SW 1271 (cell line): Measurements from ENCODE around the gene MAPK12.

ENCODE experiments used
- DNase-seq, 2 experiments: peaks; one replicate each; lab custom pipeline; 2025; lab: John Stamatoyannopoulos, UW

Gene MAPK12

DNA sequence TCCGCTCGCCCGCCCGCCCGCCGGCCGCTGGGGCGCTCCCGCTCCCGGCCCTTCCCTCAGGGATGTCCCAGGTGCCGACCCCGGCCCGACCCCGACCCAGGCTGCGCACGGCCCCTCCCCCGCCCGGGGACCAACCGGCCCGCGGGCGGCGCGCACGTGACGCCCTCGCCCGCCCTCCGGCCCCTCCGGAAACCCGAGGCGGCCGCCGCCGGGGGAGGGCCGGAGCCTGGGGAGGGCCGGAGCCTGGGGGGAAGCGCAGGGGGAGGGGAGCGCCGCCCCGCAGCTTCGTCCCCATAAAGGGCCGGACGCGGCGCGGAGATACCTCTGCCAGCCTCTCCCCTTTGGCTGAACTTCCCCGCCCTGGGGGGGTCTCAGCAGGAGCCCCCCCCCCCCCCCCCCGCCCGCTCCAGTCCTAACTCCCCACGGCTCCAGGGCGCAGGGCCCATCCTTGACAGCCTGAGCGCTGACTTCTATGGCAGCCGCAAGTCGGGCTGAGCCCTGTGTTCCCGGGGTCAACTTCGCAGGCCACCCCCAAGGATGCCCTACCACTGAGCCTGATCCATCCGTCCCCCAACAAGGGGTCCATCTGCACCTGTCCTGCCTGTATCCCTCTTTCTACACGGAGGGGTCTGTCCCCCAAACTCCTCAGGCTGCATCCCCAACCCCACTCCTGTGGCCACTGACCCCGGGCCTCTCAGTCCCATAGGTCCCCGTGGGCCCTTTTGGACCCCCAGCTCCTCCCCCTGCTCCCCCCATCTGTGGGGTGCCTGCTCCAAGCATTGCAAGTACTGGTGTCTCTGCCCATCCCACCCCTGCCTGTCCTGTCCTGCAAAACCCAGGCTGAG is at the start of gene MAPK12:
Gene MAPK12, minus strand, starts transcription at position 69 of the 845 bp plus-strand sequence. CDS start 174 bp downstream, outside the sequence.
- DNase-seq = peak in 1 of 2 experiments; percentile 12

DNA sequence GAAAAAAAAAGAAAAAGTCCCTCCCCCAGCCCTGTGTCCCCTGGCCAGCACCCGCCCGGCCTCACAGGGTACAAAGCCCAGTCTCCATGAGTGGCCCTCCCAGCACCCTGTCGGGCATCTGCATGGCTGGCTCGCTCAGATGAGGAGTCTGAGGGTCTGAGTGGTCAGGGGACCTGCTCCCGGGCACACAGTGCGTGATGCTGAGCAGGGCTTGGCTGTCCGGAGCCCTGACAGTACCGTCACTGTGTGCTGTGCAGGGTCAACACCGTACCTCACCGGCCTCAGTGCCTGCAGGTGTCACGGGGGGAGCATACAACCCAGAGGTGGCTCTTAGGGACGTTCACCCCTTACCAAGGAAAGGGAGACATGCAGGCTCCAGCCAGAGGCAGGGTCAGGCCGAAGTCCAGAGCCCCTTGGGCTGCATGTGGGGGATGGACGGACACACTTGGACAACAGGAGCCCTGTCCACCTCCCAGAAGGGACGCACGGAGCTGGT is 49.5 kb upstream of the MAPK12 start:
- no peak for DNase-seq

DNA sequence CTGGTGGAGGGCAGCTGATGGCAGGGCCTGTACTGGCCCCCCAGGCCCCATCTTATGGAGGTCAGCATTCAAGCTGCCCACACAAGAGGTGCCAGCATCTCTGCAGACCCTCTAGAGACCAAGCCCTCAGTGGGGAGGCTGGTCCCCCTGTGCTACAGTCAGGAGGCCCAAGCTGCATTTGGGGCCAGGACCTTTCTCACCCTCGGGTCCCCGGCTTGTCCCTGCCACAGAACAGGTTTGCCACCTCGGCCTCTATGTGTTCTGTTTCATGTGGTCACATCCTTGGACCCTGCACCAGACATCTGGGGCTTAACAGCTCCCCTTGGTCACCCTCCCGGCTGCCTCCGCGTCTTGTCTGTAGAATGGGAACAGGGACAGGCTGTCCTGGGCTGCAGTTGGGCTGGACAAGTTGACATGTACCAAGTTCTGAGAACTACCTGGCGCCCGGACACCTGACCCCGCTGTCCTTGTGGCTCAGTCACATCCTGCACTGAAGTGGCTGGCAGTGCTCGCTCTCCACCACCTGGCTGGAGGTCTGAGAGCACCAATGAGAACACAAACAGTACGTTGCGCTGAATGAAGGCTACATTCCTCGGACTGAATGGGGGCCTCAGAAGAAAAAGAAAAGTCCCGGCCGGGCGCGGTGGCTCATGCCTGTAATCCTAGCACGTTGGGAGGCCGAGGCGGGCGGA is 48.7 kb upstream of the MAPK12 start:
- no peak for DNase-seq

DNA sequence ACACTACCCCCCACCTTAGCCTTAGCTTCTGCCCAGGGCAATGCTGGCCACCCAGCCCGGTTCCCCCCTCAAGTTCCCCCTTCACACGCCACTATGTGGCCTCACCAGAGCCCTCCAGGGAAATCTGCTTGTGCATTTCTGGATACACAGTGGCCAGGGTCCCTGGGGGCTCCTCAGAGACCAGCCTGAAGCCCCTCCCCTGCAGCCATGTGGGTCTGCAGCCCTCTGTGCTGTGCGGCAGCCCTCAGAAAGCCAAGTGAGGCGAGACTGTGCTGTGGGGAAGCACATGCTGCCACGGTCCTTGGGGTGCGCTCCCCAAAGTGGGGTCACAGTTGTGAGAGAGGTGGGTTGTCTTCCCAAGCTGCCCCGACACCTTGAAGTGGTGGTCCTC is 48.1 kb upstream of the MAPK12 start:
- DNase-seq = no peak

DNA sequence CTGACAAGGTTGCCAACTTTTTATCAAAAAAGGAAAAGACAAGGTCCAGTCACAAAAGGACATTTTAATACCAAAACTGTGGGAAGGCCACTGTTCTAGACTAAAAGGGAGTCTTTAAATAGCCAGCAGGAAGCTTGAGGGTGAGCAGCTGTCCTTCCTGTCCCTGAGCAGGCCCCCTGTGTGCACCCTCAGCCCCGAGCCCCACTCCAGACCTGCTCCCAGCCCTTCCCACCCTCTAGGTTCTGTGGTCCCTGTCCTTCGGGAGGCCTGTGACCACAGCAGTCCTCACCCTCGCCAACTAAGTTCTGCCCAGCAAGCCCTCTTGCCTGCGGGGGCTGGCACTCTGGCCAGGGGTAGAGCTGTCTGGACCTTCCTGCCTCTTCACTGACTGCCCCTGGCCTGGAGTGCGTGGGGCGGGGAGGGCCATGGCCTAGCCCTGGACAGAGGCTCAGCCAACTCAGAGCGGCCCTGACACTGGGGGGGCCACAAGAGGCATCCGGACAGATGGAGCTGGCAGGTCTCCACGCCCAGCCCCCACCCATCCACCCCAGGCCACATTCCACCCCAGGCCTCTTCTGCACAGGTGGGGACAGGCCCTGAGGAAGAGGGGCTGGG is 47.6 kb upstream of the MAPK12 start:
- DNase-seq = no peak

DNA sequence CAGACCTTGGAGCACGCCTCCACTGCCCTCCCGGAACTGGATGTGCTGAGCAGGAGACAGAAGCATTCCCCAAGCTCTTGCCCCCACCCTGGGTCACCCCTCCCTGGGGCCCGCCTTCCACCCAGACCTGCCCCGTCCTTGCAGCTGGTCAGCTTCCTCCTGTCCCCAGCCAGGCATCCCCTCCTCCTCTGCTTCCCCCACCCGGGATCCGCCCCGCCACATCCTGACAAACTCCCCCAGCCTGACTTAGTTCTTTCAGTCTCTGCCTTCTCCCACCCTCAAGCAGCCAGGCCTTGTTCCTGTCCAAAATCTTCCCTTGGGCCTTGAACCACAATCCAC is 47.1 kb upstream of the MAPK12 start:
- DNase-seq = peak in 1 of 2 experiments; percentile 28

DNA sequence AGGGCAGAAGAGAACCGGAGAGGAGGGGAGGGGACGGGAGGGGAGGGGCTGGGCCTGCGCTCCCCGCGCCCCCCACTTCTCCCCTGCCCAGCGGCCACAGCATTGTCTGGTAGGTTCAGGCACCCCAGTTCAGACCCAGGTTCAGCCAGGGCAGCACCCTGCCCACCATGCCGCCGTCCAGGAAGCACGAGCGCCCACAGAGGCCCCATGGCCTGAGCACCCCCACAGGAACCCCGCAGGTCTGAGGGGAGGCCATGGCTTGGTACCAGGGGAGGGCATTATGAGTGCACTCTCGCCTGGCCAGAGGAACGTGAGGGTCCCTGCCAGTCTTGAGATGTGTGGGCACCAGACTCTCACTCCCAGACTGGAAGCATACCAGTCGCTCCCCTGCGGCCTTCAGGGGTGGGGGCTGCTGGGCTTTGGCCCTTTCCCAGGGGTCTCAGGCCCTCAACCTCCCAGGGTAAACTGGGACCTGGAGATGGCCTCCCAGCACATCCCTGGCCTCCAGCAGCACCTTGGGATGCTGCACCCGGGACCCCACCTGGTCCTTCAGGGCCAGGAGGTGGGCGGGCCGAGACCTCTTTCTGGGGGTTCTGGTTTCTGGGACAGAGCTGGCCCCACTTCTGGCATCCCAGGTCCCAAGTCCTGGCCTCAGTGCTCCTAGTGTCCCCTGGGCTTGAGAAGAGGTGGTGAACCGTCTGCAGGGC is 46.6 kb upstream of the MAPK12 start:
- DNase-seq = no peak

DNA sequence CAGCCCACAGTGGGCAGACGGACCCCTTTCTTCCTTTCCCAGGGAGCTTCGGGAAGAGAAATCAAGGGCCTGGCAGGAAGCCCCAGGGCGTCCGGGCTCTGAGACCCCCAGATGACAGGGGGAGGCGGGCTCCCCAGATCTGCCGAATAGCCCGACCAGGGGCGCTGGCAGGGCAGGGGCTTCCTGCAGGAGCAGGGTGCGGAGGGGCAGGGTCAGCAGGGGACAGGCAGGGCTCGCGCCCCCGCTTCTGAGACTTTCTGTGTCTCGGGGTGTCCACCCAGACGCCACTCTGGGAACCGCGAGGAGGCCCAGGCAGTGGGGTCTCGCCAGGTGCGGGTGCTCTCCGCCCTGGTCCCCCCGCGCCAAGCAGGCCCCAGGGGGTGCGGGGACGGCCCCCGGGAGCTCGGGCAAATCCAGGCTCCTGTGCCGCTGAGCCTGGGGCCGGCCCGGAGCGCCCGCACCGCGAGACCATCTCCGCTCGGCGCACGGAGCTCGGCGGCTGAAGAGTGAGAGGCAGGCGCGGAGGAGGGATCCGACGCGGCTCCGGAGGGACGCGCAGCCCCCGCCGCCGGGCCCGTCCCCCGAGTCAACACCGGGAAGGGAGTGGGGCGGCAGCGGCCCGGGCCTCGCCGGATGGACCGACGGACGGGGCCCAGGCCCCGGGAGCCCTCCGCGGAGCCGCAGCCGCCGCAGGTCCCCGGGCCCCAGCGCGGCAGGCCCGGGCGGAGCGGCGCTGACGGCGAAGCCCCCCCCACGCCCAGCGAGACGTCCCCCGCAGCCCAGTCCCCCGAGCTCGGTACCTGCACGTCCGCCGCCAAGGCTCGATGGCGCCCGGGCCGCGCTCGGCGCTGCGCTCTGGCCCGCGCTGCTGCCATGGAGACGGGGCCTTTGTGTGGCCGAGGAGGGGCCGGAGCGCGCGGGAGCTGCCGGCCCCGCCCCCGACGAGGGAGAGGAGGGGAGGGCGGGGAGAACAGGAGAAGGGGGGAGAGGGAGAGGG is 45.6 kb upstream of the MAPK12 start, which contains the start of gene PLXNB2:
Gene PLXNB2, minus strand, starts transcription at position 894 of the 997 bp plus-strand sequence. CDS start 17,062 bp downstream, outside the sequence.
- peak; percentile 11 to 53 for DNase-seq

DNA sequence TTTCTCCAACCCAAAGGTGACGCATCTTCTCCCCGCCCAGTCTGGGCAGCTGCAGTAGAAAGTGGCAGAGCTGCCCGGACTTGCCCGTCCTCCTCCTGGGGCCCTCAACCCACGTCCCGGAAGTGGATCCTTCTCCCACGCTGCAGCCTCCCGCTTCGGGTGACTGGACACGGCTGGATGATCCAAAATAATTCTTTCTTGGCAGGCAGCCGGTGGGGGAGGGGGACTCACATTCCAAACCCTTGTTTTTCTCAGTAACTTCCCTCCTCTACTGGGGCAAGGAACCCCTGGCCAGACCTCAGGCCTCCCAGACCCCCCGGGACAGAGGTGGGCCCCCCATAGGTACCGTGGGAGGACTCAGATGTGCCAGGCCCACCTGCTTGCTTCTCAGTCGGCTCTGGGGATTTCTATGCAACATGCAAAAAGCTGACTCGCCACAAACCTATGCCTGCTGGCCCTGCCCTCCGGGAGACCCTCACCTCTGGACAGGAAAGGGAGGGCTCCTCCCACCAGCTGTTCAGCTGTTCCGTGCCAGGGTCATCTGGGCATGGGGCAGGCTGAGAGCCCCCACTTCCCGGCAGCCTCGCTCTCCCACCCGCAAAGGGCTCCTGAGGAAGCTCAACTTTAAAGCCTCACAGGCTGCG is 44.6 kb upstream of the MAPK12 start:
- DNase-seq = peak; percentile 27 to 72

DNA sequence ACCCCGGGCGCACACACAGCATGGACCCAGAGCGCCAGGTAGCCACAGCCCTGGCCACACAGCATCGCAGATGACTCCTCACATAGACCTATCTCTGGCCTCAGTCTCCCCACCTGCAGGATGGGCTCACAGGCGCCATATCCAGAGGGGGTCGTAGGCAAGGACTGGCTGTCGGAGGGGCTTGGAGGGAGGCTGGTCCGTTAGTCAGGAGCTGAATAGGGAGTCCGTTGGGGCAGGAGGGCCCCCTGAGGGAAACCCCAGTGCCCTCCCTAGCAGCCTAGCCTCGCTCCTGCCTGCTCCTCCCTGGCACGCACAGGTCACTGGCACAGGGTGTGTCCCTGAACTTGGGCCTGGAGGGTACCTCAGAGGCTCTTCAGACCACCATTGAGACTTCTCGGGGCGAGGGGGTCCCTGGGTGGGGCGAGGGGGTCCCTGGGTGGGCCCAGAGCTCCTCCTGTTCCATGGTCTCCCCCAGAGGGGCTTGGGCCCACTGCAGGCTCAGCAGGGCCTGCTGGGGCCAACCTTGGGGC is 44.0 kb upstream of the MAPK12 start:
- no peak for DNase-seq

DNA sequence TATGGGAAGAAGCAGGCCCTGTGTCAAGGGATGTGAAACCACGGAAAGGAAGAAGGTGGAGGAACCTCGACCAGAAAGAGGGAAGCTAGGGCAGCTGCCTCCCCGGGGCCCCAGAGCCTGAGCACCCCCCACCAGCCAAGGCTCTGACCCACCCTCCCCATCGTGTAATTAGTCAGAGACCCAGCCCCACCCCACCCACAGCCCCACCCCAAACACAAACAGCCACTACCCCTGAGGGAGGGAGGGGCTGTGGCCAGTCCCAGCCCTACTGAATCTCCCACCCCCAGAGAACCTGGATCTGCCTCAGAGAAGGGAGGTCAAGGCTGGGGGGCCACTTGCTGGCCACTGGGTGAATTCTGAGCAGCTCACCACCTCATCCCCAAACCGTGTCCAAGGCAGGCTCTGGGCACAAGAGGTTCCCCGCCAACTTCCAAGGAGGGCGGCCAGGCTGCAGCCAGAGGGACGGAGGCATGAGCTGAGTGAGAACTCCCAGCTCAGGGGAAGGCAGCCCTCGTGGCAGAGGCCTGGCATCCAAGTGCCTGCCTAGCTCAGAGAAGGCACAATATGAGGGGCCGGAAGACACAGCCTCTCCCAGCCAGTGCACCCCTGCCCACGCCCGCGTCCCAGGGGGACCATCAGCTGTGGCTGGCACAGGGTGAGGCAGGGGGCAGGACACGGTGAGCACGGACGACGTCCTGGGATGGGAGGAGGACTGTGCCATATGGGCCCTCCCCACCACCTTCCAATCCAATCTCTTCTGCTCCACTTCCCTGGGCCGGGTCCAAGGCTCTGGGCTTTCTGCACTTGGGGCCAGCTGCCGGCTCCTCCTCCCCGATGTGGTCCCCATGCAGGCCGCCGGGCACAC is 43.3 kb upstream of the MAPK12 start:
- DNase-seq = no peak

DNA sequence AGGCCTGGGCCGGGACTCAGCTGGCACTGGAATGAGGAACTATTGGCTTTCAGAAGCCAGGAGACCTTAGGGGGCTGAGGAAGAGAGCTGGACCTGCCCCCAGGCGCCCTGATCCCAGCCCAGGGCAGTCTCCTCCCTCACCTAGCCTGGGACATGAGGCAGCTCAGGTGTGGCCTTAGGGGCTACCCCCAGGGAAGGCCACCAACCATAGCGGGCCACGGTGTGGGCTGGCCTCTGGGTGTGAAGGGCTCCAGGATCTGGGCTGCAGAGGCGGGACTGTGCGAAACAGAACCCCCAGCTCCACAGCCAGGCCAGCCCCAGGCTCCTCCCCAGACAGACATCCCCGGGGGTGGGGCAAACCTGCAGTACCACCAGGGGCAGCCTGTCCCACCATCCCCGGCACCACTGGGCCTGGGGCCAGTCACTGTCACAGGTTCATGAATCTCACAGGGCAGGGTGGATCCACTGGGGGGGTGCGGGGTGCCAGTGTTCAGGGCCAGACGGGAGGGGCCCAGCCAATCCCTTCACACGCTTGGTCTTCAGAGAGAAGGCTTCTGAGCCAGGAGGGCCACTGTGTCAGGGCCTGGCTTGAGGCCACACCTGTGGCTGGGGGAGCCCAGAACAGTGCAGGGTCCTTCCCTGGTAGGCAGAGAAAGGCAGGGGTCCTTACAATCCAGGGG is 42.5 kb upstream of the MAPK12 start:
- no peak for DNase-seq

DNA sequence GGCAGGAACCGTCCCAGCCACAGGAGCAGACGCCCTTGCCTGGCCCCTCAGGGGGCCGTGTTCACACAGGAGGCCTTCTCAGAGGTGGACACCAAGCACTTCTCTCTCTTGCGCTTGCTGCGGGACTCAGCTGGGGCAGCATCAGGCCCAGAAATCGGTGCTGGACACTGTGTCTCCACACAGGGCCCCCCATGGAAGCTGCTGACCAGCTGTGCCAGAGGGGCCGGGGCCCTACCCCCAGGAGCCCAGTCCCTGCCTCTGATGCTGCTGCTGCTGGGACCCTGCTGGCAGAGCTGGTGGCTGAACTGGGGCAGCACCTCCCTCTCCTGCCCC is 42.0 kb upstream of the MAPK12 start:
- DNase-seq = no peak

DNA sequence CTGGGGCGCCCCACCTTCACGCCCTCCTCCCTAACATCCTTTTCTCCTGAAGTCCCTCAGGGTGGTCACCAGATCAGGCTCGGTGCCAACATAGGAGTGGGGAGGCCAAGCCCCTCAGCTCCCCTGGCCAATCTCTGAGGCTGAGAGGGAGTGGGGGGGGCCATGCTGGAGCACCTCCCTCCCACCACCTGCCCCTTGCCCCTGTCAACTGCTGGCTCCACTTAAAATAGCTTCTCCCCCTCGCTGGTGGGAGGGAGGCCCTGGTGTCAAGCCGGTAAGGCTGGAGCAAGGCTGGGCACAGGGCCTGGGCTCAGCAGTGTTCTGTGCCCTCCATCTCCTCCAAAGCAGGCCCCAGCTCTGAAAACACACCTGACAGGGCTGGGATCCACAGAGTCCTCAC is 41.1 kb upstream of the MAPK12 start:
- no peak for DNase-seq

DNA sequence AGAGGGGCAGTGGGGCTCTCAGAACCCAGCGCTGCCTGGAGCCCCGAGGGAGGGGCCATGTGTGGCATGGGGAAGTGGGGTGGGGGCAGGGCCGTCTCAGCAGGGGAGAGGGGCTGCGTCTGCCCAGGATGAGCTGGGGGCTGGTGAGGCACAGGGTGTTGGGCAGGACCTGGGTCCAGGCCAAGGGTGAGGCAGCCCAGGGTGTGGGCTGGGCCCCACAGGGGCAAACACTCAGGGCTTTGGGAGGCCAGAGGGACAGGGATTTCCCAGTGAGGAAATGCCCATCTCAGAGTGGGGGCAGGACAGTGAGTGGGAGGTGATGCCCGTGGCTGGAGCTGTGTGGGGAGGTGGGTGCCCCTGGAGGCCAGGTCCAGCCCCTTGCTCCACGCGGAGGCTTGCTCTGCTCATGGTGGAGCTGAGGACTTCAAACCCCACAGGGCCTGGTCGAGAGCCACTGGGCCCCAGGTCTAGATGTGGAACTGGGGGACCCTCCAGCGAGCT is 40.6 kb upstream of the MAPK12 start:
- DNase-seq = no peak

DNA sequence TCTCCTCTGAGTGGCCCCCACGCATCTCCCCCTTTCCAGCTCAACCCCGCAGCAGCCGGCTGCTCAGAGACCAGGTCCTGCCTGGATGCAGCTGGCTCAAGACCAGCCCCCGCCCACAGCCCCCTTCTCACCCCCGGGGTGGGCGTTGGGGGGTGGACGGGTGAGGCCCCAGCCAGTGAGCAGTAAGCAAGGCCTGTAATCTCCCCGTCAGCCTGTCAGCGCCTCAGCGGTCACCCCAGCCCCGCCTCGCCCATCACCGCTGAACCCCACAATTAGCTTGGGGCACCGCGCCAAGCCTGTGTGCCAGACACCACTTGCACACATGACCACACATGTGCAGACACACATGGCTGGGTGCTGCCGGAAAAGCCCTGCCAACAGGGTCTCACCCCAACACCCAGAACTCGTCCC is 40.1 kb upstream of the MAPK12 start:
- no peak for DNase-seq

DNA sequence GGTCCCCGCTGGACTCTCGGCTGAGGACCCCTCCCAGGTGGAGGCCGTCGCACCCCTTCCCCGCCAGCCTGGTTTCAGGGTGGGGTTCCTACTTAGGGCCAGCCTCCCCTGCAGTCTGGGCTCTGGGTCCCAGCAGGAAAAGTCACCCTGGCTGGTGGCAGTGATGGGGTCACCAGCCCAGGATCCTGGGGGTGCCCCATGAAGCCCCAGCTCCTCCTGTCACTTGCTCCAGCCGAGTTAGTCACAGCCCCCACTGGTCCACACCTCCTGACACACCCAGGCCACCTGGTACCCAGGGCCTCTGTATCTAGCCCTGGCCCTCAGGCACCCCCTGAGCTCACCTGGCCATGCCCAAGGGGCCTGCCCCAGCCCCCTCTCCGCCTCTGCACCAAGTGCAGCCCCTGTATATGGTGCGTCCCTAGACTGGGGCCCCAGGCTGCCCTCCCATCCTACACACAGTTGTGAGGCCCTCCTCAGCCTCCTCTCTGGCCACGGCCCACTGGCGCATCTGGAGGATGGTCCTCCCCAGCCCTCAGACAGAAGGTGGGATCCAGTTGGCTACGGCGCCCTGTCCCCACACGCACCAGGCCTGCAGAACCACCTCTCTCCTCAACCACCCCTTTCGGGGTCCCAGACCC is 39.3 kb upstream of the MAPK12 start:
- no peak for DNase-seq
